Spinal cord (tissue), 10 donors: Measurements from ENCODE around the gene PALLD. TPM values are rescaled to one million over a fixed set of nuclear protein-coding genes. Genes with fewer than 3 reads are reported as not detected.
"Not testable (repeated sequence)": the region's sequence is repeated elsewhere in the genome, so short reads cannot be mapped to it uniquely, and the experiment has no call there.

Experiments
- DNase-seq, 6 donors: peaks; one replicate each; pipeline versions ENCODE4 v3.0.0 to v3.0.0-alpha.2; 2013 to 2015; ENCODE audit warnings: low spot score in 6 of 6, low read depth in 4 of 6
- H3K27ac ChIP-seq: one replicate; pipeline ENCODE4 v1.5.1; 2013; ENCODE audit warnings: low read depth, low read length, control low read depth
- H3K27me3 ChIP-seq: one replicate; pipeline ENCODE4 v1.6.1; 2013; ENCODE audit warnings: low read length; ENCODE audit not compliant: control insufficient read depth, insufficient read depth
- H3K36me3 ChIP-seq: one replicate; pipeline ENCODE4 v1.6.1; 2013; ENCODE audit warnings: low read length; ENCODE audit not compliant: control insufficient read depth, insufficient read depth
- H3K4me1 ChIP-seq: one replicate; pipeline ENCODE4 v1.6.1; 2013; ENCODE audit warnings: low read length; ENCODE audit not compliant: control insufficient read depth, insufficient read depth
- H3K4me3 ChIP-seq: one replicate; pipeline ENCODE4 v1.5.1; 2013; ENCODE audit warnings: low read depth, low read length, control low read depth
- H3K9me3 ChIP-seq: one replicate; pipeline ENCODE4 v1.6.1; 2013; ENCODE audit warnings: low read length; ENCODE audit not compliant: control insufficient read depth, insufficient read depth
- WGBS: methylation state at CpG from one replicate; pipeline ENCODE4 v1.1.5; 2013; ENCODE audit warnings: missing lambda C conversion rate; ENCODE audit not compliant: insufficient coverage; 5-methylcytosine and 5-hydroxymethylcytosine counted together
- polyA plus RNA-seq, 2 donors: library from polyadenylated mRNA; unstranded; fragments of 120-200 nt; gene quantifications; one replicate each; pipeline ENCODE4 v1.2.1, GENCODE V29; 2013; ENCODE audit not compliant: insufficient read length in 2 of 2
- total RNA-seq, 2 donors: library from RNA; depleted of rRNA in 1 of 2; stranded (reverse); fragments of 120-200 nt in 1 of 2; fragments of >200 nt in 1 of 2; gene quantifications; one replicate each; pipeline versions ENCODE4 v1.2.3 to v1.2.4, GENCODE V29; 2013 to 2014
- donor health status: healthy.

PALLD gene
- total and polyA plus RNA-seq, 4 donors: 45.9 to 71.1 (median 62.4) TPM

- no peak for DNase-seq
- H3K27ac ChIP-seq: no peak overlapping the region
- WGBS: 51% methylated on average over 3 of the region's 3 CpGs
- no peak overlapping the region for H3K4me3 ChIP-seq
- H3K4me1 ChIP-seq: no peaks in the 10 kb centered on the region
- H3K36me3 ChIP-seq: no peaks in the 10 kb centered on the region
- no peaks in the 10 kb centered on the region for H3K9me3 ChIP-seq
- no peaks in the 10 kb centered on the region for H3K27me3 ChIP-seq
These were observed 226.2 kb downstream of the PALLD start for GRCh38 chr4:168723020-168723419.

DNA sequence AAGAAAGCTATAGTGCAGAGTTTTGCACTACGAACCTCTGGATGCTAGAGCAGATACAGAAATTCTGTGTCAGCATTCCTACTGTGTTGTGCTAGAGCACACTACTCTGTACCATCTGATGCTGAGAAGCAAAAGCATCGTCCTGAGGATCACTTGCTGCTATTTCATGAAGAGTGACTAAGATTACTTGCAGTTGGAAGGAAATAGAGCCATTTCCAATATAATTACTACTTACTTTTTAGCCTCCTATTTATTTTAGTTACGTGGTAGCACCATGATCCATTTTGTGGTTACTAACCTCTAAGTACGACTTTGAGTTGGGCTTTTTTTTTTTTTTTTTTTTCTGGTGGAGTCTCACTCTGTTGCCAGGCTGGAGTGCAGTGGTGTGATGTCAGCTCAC lies 226.7 kb downstream of the PALLD start:
- H3K27ac ChIP-seq: no peak overlapping the region
- no peaks in the 10 kb centered on the region for H3K4me1 ChIP-seq
- H3K36me3 ChIP-seq: no peaks in the 10 kb centered on the region
- 90% methylated on average over 1 of the region's 4 CpGs for WGBS
- no peak overlapping the region for H3K4me3 ChIP-seq
- no peaks in the 10 kb centered on the region for H3K9me3 ChIP-seq
- DNase-seq: no peak
- H3K27me3 ChIP-seq: no peaks in the 10 kb centered on the region

- DNase-seq: no peak
- H3K9me3 ChIP-seq: no peaks in the 10 kb centered on the region
- no peaks in the 10 kb centered on the region for H3K4me1 ChIP-seq
- H3K27me3 ChIP-seq: no peaks in the 10 kb centered on the region
- no peak overlapping the region for H3K27ac ChIP-seq
- no peak overlapping the region for H3K4me3 ChIP-seq
- no peaks in the 10 kb centered on the region for H3K36me3 ChIP-seq
These were observed 227.4 kb downstream of the PALLD start for GRCh38 chr4:168724243-168724642.

- Histone ChIP-seq H3K4me3 (no peak overlapping the region), H3K27me3 (no peaks in the 10 kb centered on the region), H3K9me3 (no peaks in the 10 kb centered on the region), H3K36me3 (no peaks in the 10 kb centered on the region), H3K27ac (no peak overlapping the region), H3K4me1 (no peaks in the 10 kb centered on the region)
- WGBS: no CpG with 5 or more reads among the region's 5 CpGs
- no peak for DNase-seq
These were observed 228.0 kb downstream of the PALLD start for GRCh38 chr4:168724686-168725411.

GRCh38 chr4:168725930-168726329 lies 229.1 kb downstream of the PALLD start:
- no CpG with 5 or more reads among the region's 1 CpG for WGBS
- H3K4me1 ChIP-seq: no peaks in the 10 kb centered on the region
- H3K27ac ChIP-seq: no peak overlapping the region
- no peaks in the 10 kb centered on the region for H3K27me3 ChIP-seq
- no peaks in the 10 kb centered on the region for H3K36me3 ChIP-seq
- H3K4me3 ChIP-seq: no peak overlapping the region
- H3K9me3 ChIP-seq: no peaks in the 10 kb centered on the region
- no peak for DNase-seq

DNA sequence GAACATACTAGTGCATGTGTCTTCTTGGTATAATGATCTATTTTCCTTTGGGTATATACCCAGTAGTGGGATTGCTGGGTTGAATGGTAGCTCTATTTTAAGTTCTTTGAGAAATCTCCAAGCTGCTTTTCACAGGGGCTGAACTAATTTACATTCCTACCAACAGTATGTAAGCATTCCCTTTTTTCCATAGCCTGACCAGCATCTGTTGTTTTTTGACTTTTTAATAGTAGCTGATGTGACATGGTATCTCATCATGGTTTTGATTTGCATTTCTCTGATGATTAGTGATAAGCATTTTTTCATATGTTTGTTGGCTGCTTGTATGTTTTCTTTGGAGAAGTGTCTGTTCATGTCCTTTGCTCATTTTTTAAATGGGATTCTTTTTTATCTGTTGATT lies 230.3 kb downstream of the PALLD start:
- not testable (repeated sequence) for H3K4me1 ChIP-seq, H3K4me3 ChIP-seq, DNase-seq, H3K36me3 ChIP-seq, H3K27ac ChIP-seq, H3K9me3 ChIP-seq, H3K27me3 ChIP-seq

- no peaks in the 10 kb centered on the region for H3K27me3 ChIP-seq
- no peaks in the 10 kb centered on the region for H3K36me3 ChIP-seq
- peaks cover 3% of the 10 kb centered on the region for H3K4me1 ChIP-seq
- no peak overlapping the region for H3K4me3 ChIP-seq
- H3K27ac ChIP-seq: no peak overlapping the region
- 100% methylated on average over 1 of the region's 6 CpGs for WGBS
- DNase-seq: no peak
- no peaks in the 10 kb centered on the region for H3K9me3 ChIP-seq
These were observed 234.3 kb downstream of the PALLD start for GRCh38 chr4:168731006-168731636.

- no peak overlapping the region for H3K27ac ChIP-seq
- no peaks in the 10 kb centered on the region for H3K27me3 ChIP-seq
- H3K4me1 ChIP-seq: peaks cover 3% of the 10 kb centered on the region
- DNase-seq: no peak
- 70% methylated on average over 2 of the region's 6 CpGs for WGBS
- H3K4me3 ChIP-seq: no peak overlapping the region
- H3K36me3 ChIP-seq: no peaks in the 10 kb centered on the region
- H3K9me3 ChIP-seq: no peaks in the 10 kb centered on the region
These were observed 235.0 kb downstream of the PALLD start for GRCh38 chr4:168731706-168732414.

GRCh38 chr4:168732714-168733113 lies 235.9 kb downstream of the PALLD start:
- no peak overlapping the region for H3K27ac ChIP-seq
- H3K4me1 ChIP-seq: peaks cover 3% of the 10 kb centered on the region
- no peaks in the 10 kb centered on the region for H3K9me3 ChIP-seq
- no peaks in the 10 kb centered on the region for H3K27me3 ChIP-seq
- no peak overlapping the region for H3K4me3 ChIP-seq
- no peaks in the 10 kb centered on the region for H3K36me3 ChIP-seq
- no peak for DNase-seq
- no CpG with 5 or more reads among the region's 2 CpGs for WGBS
